OCI-LY3 (cell line): ENCODE data around the gene HBG2.

Experiments
- EZH2phosphoT487 ChIP-seq: fragments of 200-600 bp; shearing (Covaris generic); IDR thresholded peaks from 2 replicates; pipeline ENCODE4 v1.6.1; 2018; ENCODE audit warnings: antibody characterized with exemption, mixed run types, low read depth
- TF ChIP-seq, protein P1 (sequence below): fragments of 200-600, 300-600 bp; sonication (generic); IDR thresholded peaks from 2 replicates; pipeline ENCODE4 v1.5.1; 2014; ENCODE audit warnings: antibody characterized with exemption, low read length, low read depth

DNA sequence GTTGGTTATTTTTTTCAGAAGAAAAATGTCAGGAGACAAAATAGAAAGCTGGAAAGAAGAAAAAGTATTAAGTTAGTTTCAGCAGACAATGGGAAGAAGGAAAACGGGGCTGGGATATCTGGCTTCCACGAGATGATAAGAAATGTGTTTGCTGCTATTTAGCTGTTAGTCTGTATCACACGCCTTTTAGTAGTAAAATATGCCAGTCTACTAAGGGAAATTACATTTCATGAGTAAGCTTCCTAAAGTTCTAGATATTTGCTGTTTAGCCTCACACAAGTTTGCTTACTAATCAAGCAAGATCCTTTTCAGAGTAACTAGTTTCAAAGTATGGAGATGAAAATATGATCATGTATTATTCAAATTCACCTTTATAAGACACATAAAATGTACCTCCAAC lies 45.7 kb upstream of the HBG2 start:
- TF ChIP-seq, protein P1, sequence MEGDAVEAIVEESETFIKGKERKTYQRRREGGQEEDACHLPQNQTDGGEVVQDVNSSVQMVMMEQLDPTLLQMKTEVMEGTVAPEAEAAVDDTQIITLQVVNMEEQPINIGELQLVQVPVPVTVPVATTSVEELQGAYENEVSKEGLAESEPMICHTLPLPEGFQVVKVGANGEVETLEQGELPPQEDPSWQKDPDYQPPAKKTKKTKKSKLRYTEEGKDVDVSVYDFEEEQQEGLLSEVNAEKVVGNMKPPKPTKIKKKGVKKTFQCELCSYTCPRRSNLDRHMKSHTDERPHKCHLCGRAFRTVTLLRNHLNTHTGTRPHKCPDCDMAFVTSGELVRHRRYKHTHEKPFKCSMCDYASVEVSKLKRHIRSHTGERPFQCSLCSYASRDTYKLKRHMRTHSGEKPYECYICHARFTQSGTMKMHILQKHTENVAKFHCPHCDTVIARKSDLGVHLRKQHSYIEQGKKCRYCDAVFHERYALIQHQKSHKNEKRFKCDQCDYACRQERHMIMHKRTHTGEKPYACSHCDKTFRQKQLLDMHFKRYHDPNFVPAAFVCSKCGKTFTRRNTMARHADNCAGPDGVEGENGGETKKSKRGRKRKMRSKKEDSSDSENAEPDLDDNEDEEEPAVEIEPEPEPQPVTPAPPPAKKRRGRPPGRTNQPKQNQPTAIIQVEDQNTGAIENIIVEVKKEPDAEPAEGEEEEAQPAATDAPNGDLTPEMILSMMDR = no peak
- TF ChIP-seq EZH2phosphoT487 = no peak
